Pulmonary artery endothelial cell (primary cell): ENCODE data around the gene KLHL25. TPM values are rescaled to one million over a fixed set of nuclear protein-coding genes. Genes with fewer than 3 reads are reported as not detected.

Source experiments
- DNase-seq: peaks from one replicate; pipeline ENCODE4 v3.0.0-alpha.2; 2011; ENCODE audit warnings: low read depth, low spot score
- total RNA-seq: library from RNA; depleted of rRNA; stranded (reverse); fragments of >200 nt; gene quantifications from 2 replicates; pipeline ENCODE4 v1.2.3, GENCODE V29; 2014

The KLHL25 gene
- total RNA-seq, 1 donor from 2014 or later = 3.6 TPM

DNA sequence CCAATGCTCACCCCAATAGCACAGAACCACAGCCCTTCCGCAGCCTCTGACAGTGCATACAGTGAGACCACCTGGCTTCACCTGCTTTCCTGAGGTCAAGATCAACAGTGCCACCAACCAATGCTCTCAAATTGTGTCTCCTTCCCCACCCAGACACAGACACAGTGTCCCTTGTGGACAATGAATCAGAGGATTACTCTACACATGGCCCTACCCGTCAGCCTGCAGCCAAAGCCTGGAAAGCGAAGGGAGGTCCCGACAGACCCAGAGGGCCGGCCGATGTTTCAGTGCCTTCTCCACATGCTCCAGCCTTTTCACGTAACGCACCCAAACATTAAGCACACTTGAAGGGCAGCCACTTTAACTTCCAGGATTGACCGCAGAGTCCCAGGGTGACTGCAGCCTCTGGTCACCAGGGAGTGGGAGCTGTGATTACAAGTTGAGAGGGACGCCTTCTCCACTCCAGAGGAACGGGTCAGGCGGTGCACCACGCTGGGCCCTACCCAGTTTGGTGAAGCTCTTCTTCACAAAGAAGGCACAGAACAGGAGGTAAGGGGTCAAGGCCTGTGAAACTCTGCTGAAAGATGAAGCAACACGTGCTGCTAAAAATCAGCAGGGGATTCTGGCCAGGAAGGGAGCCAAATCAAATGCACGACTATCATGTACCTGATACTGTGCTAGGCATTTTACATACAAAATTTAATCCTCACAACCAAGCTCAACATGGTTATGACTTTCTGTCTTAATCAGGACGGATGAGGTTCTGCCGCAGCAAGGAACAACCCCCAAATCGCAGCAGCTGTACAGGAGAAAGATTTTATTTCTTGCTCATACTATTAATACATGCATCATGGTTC, 17.2 kb downstream of the KLHL25 start:
- DNase-seq = no peak

DNA sequence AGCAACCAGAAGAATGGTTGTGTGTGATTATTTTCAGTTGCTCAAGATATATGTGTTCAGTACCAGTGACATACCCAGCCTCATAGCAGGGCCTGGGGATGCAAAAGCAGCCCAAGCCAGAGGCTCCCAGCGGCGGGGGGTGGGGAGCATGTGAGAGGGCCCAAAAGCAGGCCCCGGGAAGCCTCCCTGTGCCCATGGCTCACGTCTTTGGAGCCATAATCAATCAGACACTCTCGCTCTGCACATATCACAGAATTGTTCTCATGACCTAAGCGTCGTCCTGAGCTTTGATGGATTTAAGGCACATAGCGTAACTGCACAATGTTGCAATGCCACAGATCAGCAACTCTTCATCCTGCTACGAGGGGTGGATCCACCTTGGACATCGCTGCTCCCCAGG, 20.8 kb downstream of the KLHL25 start:
- no peak for DNase-seq

DNA sequence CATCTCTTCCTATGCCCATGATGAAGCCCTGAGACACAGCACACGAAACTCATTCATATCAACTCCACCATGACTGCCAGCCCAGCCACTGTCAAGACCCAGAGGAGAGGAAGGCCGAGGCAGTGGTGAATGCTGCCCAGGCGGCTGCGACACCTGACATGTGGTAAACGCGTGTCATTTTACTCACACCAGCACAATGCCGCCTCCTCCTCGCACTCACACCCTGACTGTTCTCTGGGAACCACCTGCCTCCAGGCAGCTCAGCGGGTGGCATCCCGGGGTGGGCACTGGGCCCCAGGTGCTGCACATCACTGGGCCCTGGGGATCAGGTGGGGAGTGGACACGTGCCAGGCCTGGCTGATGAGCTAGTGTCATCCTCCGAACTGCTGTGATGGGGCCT, 21.5 kb downstream of the KLHL25 start:
- DNase-seq = no peak

DNA sequence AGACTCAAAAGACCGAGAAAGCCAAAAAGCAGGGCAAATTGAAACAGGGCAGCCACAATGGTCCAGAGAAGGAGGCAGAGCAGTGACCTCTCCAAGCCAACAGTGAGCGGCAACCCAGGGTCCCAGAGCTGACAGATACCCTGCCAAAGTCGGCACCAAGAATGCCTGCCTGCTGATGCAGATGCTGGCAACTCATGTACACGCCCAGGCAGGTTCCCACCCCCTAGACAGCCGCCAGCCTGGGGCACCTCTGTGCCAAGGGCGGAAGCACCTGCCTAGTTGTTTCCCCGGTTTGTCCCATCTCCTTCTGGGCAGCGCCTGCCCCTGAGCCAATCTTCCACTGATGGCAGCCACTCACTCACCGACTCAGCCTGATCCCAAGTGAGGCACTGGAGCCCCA, 22.1 kb downstream of the KLHL25 start:
- DNase-seq = no peak

DNA sequence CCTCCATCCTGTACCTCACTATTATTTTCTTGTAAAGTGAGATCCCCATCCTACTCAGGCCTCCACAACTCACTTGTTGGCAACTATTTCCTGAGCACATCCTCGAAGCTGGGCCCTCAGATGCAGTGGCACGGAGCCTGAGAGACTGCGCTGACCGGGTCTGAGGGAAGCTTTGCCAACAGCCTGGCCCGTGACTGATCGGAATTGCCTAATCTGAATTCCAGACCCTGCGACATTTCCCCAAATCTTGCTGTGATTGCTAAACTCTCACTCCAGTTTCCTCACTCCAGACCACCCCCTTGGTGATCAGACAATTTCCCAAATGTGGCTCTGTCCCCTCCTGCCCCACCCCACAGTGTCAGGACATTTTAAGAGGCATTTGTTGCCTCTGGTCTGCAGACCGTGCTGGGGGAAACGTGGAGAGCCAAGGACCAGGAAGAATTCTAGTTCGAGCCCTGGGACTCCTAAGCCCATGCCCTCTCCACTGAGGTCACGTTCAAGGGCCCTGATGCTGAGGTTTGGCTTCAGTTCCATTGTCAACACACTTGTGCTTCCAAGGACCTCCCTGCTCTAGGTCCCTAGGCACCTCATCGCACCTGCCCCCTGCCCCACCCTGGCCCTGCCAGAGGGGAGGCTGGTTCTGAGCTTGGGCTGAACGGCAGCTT, 22.8 kb downstream of the KLHL25 start:
- DNase-seq = peak; percentile 7

DNA sequence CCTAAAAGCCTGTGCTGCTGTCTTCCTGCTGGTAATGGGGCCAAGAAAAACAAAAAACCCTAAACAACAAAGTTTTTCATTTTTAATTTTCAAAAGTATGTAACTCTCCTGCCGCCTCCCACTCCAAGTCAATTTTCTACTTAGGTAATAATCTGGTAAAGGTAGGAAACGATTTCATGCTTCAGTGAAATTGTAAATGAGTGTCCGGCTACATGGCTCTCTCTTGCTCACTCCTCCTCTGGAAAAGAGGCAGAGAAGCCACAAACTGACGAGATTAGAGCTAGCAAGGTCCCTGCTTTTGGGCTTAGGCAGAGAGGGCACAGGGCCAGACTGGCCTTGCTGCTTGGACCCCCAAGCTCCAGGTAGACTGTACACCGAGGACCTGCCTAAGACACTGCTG, 23.5 kb downstream of the KLHL25 start:
- no peak for DNase-seq

DNA sequence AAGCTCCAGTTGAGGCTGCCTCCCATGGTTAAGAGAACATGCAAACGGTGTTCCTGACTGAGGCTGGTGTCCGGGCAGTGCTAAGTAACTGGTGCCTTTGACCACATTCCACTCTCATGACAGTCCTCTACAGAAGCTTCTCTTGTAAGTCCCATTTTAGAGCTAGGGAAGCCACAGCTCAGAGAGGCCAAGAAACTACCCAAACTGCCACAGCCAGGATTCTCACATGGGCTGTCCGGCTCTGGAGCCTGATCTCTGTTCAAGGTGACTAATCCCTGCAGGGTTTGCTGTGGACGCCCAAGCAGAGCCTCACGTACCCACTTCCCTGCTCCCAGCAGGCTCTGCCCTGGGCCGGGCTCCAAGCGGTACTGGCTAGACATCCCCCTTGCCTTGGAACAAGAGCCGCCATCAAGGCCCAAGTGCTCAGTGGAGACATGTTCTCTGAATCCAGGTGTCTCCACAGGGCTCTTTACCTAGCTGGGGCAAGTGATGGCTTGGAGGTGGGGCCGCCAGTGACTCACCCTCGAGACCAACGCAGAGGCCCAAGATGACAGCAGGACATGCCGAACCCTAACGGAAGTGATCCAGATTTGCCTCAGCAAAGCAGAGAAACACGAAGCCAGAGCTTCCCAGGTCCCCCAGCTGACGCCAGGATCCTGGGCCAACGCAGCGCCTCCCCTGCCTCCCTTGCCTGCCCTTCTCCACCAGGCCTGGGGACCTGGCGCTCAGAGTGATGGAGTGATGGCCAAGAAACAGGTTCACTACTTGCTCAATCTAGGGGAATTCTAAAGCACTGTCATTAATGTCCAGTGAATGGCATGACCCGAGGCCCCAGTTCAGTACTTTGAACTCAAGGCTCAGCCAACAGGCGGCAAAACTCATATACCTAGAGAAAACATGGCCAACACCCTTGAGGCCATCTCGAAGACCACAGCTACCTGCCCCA, 24.4 kb downstream of the KLHL25 start:
- no peak for DNase-seq

DNA sequence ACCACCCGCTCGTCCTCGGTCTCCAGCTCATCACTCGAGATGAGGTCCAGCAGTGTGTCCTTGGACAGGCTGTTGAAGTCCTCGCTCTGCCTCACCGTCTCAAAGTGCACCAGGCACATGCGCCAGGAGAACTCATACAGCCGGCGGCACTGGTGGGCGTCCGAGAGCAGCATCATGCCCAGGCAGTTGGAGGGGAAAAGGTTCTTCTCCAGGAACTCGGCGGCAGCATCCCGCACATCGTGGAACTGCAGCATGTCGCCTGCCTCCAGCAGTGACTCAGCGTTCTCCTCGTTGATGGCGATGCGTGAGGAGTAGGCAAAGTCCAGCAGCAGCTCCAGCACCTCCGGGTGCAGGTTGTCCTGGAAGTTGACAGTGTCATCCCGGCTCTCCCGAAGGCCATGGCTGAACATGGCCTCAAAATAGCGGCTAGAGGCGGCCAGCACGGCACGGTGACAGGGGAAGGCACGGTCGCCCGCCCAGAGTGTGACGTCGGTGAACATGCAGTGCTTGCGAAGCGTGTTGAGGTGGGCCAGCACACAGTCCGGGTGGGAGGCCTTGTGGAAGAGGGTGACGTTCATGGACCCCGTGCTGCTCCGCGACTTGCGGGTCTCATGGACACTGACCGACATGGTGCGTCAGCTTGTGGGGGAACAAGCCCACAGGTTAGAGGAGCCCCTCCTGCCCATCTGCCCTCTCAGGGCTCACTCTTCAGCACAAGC, 25.4 kb downstream of the KLHL25 start:
- DNase-seq = no peak

DNA sequence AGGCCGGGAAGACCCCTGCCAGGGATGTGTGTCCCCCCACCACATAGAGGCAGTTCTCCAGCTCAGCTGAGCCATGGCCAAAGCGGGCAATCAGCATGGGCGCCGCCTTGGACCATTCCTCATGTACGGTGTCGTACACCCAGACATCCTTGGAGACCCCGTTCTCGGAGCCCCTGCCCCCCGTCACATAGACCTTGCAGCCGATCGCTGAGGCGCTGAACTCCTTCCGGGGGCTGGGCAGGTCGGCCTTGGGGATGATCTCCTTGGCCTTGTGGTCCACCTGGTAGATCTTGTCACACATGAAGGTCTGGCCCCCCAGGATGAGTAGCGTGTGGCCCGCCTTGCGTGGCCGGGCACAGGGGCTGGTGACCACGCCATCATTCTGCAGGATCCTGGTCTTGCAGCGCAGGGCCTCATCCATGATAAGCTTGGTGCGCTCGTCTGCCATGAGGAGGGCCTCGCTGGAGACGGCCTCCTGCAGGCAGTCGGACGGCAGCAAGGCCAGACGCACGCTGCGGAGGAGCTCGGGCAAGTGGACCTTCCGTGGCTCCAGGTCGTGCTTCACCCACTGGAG, 26.0 kb downstream of the KLHL25 start:
- DNase-seq = no peak

DNA sequence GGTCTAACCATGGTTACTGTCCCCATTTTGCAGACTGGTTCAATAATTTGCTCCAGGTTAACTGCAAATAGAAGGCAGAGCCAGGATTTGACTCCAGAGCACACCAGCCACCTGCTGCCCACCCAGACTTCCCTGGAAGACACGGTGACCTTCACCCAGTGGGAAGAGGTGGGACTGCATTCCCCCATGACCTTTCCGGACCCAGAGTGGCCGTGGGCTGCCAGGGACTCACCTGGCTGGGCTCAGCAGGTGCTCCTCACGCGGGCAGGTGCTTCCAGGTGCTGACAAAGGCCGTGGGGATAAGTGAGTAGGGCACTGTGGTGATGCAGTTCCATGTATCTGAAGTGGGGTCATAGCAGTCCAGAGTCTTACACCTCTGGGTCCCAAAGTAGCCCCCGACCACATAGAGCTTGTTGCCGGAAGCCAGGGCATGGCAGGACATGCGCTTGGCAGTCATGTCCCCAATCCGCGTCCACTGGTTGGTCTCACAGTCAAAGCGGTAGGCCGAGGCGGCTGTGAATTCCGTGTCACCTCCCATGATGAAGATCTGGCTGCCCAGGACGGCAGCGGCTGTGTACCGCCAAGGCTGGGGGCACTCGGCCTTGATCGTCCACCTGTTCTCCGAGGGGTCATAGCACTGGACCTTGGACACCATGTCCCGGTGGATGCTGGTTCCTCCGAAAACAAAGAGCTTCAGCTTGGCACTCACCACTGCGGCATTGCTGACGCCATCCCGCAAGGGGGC, 26.8 kb downstream of the KLHL25 start:
- DNase-seq = no peak

DNA sequence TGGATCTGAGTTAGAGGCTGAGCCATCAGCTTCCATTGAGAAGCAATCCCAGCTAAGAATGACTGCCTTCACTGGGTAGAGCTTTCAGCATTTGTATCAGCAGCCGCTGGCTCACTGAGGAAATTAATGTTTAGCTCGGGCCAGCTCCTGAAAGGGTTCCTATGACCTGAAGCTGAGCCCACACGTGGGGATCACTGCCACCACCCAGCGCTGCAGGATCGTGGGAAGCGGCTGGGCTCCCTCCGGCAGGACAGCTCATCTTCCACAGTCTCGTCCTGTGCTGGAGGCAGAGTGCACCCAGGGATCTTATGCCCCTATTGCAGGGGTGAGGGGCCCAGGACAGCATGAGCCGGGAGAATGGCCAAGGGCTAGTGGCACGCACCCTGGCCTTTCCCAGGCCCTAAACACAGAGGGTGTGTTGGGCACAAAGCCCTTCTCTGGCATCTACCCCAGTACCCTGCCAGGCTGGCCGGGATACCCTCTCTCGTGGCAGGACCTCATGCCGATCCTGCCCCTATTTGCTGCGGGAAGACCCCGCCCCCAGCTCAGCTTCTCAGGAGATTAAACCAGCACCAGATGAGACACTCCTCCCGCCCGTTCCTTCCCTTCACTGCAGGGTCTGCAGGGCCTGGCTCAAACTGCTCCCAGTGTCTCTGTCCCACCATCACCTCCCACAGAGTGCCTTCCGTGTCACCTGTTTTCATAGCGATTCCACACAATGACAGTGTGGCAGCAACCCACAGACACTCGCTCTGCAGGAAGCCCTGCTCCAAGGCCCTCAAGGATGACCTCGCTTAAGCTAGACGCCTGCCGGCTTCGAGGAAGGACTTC, 28.5 kb downstream of the KLHL25 start:
- no peak for DNase-seq

DNA sequence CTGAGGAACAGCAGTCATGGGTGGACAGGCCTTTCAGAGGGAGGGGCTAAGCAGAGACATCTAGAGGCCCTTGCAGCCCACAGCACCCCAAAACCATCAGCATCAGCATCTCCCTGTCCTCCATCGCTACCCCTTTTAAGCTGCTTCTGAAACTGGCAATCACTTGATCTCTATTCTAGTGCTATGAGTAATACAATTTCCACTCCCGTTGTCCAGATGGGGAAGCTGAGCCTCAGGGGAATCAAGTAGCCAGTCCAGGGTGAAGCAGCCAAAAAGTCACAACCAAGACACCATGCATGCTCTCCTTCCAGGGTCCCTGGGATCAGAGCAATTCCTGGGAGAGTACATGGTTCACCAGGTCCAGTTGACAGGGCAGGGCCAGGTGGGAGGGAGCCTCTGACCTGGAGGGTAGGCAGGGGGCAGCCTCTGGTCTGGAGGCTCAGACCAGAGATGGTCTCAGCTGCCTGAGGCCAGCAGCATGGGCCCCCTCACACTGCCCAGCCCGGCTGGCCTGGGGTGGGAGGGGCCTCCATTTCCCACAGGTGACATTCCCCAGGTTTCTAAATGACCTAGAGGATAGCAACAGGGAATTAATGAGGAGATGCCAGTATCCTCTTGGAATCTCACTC, 30.0 kb downstream of the KLHL25 start:
- no peak for DNase-seq

DNA sequence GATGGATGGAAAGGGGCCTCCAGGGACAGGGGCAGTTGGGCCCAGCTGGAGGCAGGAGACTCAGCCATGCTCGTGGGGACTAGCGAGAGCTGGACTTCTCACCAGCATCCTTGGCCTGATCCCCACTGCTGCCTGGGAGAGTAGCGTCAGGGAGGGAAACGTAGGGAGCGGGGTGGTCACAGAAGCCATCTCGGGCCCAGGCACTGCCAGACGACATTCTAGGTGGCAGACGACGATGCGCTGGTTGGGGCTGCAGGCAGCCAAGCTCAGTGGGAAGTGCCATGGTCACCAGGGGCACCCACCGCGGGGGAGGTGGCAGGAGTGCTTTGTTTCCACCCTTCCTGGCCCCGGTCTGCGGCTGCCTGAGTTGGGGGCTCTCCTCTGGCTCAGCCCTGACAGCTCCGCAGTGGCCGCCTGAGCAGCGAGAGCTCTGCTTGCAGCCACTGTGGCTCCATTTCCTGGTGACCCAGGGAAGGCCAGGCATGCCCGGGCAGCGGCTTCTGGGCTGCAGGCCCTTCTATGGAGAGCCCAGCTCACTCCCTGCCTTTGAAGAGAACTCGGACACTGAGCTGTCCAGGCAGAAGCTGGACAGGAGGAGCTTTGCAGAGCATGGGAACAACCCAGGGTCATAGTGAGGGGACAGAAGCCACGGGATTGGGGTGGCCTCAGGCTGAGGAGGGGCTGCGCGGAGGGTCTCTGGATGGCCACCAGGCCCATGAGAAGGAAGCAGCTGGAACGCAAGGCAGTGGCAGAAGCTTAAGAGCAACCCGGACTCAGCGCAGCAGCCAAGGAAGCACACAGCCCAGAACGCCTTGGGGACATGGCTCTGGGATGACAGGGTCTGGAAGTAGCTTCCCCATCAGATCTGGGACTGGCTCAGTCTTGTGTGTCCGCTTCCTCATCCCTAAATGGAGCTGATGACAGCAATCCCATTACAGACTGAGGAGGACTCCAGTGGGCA, 30.8 kb downstream of the KLHL25 start:
- no peak for DNase-seq

DNA sequence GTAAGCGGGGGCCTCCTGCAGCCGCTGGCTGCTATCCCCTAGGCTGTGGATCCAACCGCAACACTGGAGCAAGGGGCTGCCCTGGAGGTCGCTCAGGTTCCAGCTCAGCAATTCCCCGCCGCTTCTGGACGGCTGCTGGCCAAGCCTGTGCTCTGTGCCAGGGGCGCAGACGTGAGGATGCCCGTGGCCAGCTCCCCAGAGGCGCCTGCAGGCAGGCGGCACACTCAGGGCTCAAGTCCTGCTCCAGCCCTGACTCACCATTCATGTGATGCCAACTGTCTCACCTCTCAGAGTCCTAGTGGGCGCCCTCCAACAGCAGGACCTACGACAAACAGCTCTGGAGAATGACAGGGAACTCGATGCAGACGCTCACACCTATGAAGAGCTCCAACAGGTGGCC, 31.6 kb downstream of the KLHL25 start:
- no peak for DNase-seq

DNA sequence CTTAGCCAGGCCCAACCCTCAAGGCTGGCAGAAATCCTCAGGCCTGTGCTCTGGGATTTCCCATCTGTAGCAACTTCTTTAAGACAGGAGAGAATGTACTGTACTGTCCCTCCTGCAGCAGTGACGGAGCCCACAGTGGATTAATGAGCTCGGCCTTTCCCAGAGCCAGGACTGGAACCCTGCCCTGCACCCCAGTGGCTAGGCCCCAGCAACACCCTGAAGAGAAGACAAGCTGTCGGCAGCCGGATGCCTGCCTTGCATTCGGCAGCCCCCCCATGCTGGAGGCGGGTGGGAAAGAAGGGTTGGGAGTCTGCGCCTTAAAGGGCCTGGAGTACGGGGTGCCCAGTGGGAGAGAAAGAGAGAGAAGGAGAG, 32.0 kb downstream of the KLHL25 start:
- DNase-seq = no peak

DNA sequence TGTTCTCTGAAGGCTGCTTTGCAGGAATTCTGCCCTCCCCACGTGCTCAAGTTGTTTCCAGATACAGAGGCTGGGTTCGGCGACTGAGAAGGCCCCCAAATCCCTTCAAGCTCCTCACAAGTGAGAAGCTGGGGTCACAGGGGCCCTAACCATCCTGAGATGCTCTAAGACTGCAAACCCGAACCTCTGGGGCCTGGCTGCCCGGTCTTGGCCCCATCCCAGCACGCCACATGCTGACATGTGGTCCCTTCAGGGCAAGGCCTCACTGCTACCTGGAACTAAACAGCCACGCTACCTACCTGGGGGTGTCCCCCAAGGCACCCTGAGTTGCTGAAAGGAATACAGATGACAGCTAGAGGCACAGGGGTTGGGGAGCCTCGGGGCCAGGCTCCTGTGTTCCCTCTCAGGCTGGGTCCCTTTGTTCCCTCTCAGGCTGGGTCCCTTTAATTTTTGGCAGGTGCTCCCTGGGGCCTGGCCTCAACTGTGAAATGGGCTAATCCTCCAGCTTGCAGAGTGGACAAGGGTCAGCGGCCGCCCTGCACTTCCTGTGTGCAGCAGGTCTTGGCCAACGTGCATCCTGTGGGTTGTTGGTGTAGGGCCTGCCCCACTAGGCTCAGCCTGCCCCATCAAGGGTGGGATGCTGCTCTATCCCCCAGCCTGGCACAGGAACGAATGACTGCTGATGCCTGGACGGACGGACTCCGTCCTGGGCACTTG, 32.5 kb downstream of the KLHL25 start:
- DNase-seq = no peak

DNA sequence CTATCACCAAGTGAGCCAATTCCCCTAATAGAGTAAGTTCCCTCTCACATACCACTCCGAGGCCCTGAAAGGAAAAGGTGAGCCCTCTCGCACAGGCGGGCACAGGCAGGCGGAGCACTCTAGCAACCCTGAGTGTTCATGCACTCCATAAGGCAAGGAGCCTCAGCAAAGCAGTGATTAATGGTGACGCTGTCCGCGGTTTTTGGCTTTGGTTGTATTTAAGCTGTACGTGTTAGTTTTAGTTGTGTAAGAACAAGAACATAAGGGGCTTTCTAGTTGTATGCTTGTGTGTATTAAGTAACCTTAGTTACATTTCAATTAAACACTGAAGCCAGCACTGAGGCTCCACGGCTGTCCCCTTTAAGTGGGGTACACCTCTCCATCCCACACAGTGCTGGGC, 33.1 kb downstream of the KLHL25 start:
- DNase-seq = no peak
